Bronchial epithelial cell (primary cell): ENCODE measurements around the gene SPDYC. TPM values are rescaled to one million over a fixed set of nuclear protein-coding genes. Genes with fewer than 3 reads are reported as not detected.
"Not testable (repeated sequence)": the region's sequence is repeated elsewhere in the genome, so short reads cannot be mapped to it uniquely, and the experiment has no call there.

ENCODE experiments used
- DNase-seq: peaks from one replicate; pipeline ENCODE4 v3.0.0-alpha.2; 2010; ENCODE audit warnings: low read depth
- FAIRE-seq: peaks from 2 replicates; lab custom pipeline; 2011; peaks lifted over from hg19 to GRCh38; lab: Jason Lieb, UNC
- H3K27me3 ChIP-seq: 2 replicates; pipeline ENCODE4 v1.5.1; 2011; ENCODE audit warnings: low read length; ENCODE audit not compliant: control insufficient read depth, insufficient read depth
- H3K36me3 ChIP-seq: 2 replicates; pipeline ENCODE4 v1.5.1; 2011; ENCODE audit warnings: low read length; ENCODE audit not compliant: control insufficient read depth, insufficient read depth
- H3K4me3 ChIP-seq: 2 replicates; pipeline ENCODE4 v1.5.1; 2011; ENCODE audit warnings: mild to moderate bottlenecking, low read depth, low read length, control low read depth
- CTCF ChIP-seq: IDR thresholded peaks from 2 replicates; pipeline ENCODE4 v1.5.1; 2011; ENCODE audit warnings: mild to moderate bottlenecking, moderate library complexity, low read length, control low read depth, inconsistent platforms; ENCODE audit not compliant: insufficient read depth, severe bottlenecking
- total RNA-seq: library from RNA; depleted of rRNA; stranded (reverse); fragments of >200 nt; gene quantifications from 2 replicates; pipeline ENCODE4 v1.2.1, GENCODE V29; 2014

Gene SPDYC
- total RNA-seq, 1 donor from 2014 or later: not detected

- FAIRE-seq (no peak), DNase-seq (no peak)
- no peaks in the 10 kb centered on the region for H3K27me3 ChIP-seq
- no peaks in the 10 kb centered on the region for H3K36me3 ChIP-seq
- TF ChIP-seq CTCF: no peak
- H3K4me3 ChIP-seq: no peak overlapping the region
Observed at GRCh38 chr11:65169164-65169641, 830 bp upstream of the SPDYC start.

GRCh38 chr11:65172600-65172999, 2.6 kb downstream of the SPDYC start:
- TF ChIP-seq CTCF: no peak
- FAIRE-seq (no peak), DNase-seq (no peak)
- Histone ChIP-seq H3K27me3 (no peaks in the 10 kb centered on the region), H3K36me3 (no peaks in the 10 kb centered on the region), H3K4me3 (no peak overlapping the region)

GRCh38 chr11:65174571-65175010, 4.6 kb downstream of the SPDYC start:
- not testable (repeated sequence) for FAIRE-seq

GRCh38 chr11:65180877-65181568, 11.0 kb downstream of the SPDYC start:
- FAIRE-seq: no peak
- peak; percentile 48 for TF ChIP-seq CTCF
- DNase-seq: peak; percentile 30
- no peaks in the 10 kb centered on the region for H3K27me3 ChIP-seq
- H3K4me3 ChIP-seq: peak overlapping the region; percentile 88
- H3K36me3 ChIP-seq: peaks cover 16% of the 10 kb centered on the region

More at GRCh38 chr11:65174571-65175010, 4.6 kb downstream of the SPDYC start:
- DNase-seq, H3K27me3 ChIP-seq, H3K4me3 ChIP-seq, H3K36me3 ChIP-seq: not testable (repeated sequence)

GRCh38 chr11:65181569-65182257, 11.7 kb downstream of the SPDYC start, which contains the start of gene CAPN1:
Gene CAPN1 (plus strand): TSS chr11:65181928. CDS start chr11:65182702, 774 bp downstream.
- no peak for TF ChIP-seq CTCF
- peaks cover 23% of the 10 kb centered on the region for H3K36me3 ChIP-seq
- no peaks in the 10 kb centered on the region for H3K27me3 ChIP-seq
- H3K4me3 ChIP-seq: peak within 1 kb of the TSS; percentile 88
- peak; percentile 89 for DNase-seq
- no peak for FAIRE-seq
